Progenitor cell of endocrine pancreas (in vitro differentiated cells): ENCODE measurements around the gene ROBO2. TPM values are rescaled to one million over a fixed set of nuclear protein-coding genes. Genes with fewer than 3 reads are reported as not detected.

Source experiments
- DNase-seq: peaks from one replicate; pipeline ENCODE4 v3.0.0; 2021; ENCODE audit warnings: low spot score; ENCODE audit not compliant: unreplicated experiment
- H3K27ac Mint-ChIP-seq: 2 replicates; pipeline ENCODE4 v1.8.0; 2021; ENCODE audit warnings: mild to moderate bottlenecking, moderate library complexity, mixed read lengths
- H3K27me3 Mint-ChIP-seq: 2 replicates; pipeline ENCODE4 v1.8.0; 2021; ENCODE audit warnings: mixed read lengths
- H3K36me3 Mint-ChIP-seq: 2 replicates; pipeline ENCODE4 v1.8.0; 2022; ENCODE audit warnings: mixed read lengths; ENCODE audit not compliant: insufficient read depth
- H3K4me1 Mint-ChIP-seq: 2 replicates; pipeline ENCODE4 v1.8.0; 2021; ENCODE audit warnings: low read depth, mixed read lengths
- H3K4me3 Mint-ChIP-seq: 2 replicates; pipeline ENCODE4 v1.8.0; 2021; ENCODE audit warnings: low read depth, mild to moderate bottlenecking, moderate library complexity, mixed read lengths
- H3K9me3 Mint-ChIP-seq: 2 replicates; pipeline ENCODE4 v1.8.0; 2021; ENCODE audit warnings: low read depth, mixed read lengths
- total RNA-seq: library from RNA; stranded (reverse); gene quantifications from 2 replicates; pipeline ENCODE4 v1.2.1, GENCODE V29; 2021
- TF ChIP-seq, protein P1 (sequence below): fragments of 200-600 bp; sonication (generic); IDR thresholded peaks from one replicate; pipeline ENCODE4 v1.5.0; 2021; ENCODE audit warnings: antibody characterized with exemption, mild to moderate bottlenecking; ENCODE audit not compliant: unreplicated experiment

The ROBO2 gene
- total RNA-seq, 1 donor from 2014 or later = 75.2 TPM

DNA sequence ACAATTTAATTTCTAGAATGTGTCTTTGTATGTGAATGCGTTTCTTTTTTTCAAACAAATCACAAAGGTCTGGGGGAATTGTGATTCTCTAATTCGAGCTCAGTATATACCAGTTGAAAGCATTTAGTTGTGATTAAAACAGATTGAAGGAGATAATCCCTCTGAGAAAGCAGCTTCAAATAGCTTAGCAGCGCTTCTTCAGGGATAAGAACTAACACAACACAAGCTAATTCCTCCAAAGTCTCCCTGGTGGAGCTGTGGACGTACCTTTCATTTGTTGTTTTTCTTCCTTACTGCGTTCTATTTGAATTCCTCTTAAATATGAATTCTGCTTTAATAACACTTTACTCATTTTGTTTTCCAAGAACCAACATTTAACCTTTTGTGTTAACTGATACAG lies 286.7 kb downstream of the ROBO2 start:
- H3K4me1 Mint-ChIP-seq = peaks cover 12% of the 10 kb centered on the region
- no peak overlapping the region for H3K4me3 Mint-ChIP-seq
- no peak for DNase-seq
- peaks cover 8% of the 10 kb centered on the region for H3K36me3 Mint-ChIP-seq
- peaks cover 7% of the 10 kb centered on the region for H3K9me3 Mint-ChIP-seq
- TF ChIP-seq, protein P1, sequence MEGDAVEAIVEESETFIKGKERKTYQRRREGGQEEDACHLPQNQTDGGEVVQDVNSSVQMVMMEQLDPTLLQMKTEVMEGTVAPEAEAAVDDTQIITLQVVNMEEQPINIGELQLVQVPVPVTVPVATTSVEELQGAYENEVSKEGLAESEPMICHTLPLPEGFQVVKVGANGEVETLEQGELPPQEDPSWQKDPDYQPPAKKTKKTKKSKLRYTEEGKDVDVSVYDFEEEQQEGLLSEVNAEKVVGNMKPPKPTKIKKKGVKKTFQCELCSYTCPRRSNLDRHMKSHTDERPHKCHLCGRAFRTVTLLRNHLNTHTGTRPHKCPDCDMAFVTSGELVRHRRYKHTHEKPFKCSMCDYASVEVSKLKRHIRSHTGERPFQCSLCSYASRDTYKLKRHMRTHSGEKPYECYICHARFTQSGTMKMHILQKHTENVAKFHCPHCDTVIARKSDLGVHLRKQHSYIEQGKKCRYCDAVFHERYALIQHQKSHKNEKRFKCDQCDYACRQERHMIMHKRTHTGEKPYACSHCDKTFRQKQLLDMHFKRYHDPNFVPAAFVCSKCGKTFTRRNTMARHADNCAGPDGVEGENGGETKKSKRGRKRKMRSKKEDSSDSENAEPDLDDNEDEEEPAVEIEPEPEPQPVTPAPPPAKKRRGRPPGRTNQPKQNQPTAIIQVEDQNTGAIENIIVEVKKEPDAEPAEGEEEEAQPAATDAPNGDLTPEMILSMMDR = no peak
- H3K27me3 Mint-ChIP-seq = no peaks in the 10 kb centered on the region
- no peak overlapping the region for H3K27ac Mint-ChIP-seq

DNA sequence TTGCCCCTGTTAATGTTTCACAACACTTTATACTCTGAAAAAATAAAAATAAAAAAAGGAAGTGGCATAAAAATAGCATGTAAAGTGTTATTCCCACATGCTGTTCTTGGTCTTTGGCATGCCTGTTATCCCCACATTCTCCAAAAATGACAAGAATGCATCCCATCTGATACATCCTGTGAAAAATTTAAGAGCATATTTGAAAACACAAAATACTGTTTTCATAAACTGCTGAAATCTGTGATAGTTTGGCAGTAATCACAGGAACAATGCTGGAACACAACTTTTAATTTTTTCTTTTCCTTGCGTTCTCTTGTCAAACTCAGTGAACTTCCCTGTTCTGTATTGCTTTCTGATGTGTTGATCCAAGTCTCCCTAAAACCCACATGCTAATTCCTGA lies 288.8 kb downstream of the ROBO2 start:
- peaks cover 4% of the 10 kb centered on the region for H3K36me3 Mint-ChIP-seq
- no peaks in the 10 kb centered on the region for H3K27me3 Mint-ChIP-seq
- H3K4me1 Mint-ChIP-seq = peaks cover 10% of the 10 kb centered on the region
- no peaks in the 10 kb centered on the region for H3K9me3 Mint-ChIP-seq
- H3K4me3 Mint-ChIP-seq = no peak overlapping the region
- TF ChIP-seq, protein P1 = no peak
- DNase-seq = no peak
- no peak overlapping the region for H3K27ac Mint-ChIP-seq

DNA sequence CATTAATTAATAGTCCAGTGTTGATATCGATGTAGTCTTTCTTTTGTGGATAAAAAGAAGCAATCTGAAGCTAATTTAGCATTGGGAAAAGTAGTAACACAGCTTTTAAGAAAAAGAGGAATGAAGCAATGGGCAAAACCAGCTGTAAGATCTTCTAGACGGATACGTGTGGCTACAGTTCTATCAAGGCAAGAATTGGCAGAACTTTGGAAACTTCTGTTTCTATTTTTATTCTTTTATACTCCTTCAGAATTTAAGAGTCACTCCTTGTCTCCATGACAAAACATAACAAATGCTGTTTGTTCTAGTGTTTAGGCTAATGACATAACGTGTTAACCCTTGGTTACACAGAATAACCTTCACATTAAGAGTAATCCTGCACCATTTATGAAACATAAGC lies 289.2 kb downstream of the ROBO2 start:
- H3K36me3 Mint-ChIP-seq = peaks cover 4% of the 10 kb centered on the region
- no peak overlapping the region for H3K27ac Mint-ChIP-seq
- no peaks in the 10 kb centered on the region for H3K27me3 Mint-ChIP-seq
- H3K9me3 Mint-ChIP-seq = no peaks in the 10 kb centered on the region
- no peak overlapping the region for H3K4me3 Mint-ChIP-seq
- peaks cover 10% of the 10 kb centered on the region for H3K4me1 Mint-ChIP-seq
- TF ChIP-seq, protein P1 = no peak
- DNase-seq = no peak

DNA sequence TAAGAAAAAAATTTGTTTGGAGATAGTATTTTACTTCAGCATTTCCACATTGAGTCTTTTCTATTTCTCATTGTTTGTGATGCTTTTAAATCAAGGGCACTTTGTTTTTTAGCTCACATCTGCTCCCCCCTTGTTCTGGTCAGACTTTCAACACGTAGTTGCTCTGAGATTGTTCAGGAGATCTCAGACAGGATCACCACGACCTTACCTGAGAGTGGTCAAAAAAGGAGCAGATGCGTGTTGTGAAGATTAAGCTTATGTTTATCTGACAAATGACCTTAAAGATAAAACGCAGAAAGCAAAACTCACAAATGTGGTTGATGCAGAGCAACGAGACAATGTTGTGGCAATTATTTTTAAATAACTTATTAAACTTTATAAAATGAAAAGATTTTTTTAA lies 298.3 kb downstream of the ROBO2 start:
- Mint-ChIP-seq H3K27ac (no peak overlapping the region), H3K27me3 (no peaks in the 10 kb centered on the region), H3K4me1 (peaks cover 4% of the 10 kb centered on the region), H3K36me3 (peaks cover 7% of the 10 kb centered on the region), H3K9me3 (no peaks in the 10 kb centered on the region), H3K4me3 (no peak overlapping the region)
- no peak for DNase-seq
- TF ChIP-seq, protein P1 = no peak

DNA sequence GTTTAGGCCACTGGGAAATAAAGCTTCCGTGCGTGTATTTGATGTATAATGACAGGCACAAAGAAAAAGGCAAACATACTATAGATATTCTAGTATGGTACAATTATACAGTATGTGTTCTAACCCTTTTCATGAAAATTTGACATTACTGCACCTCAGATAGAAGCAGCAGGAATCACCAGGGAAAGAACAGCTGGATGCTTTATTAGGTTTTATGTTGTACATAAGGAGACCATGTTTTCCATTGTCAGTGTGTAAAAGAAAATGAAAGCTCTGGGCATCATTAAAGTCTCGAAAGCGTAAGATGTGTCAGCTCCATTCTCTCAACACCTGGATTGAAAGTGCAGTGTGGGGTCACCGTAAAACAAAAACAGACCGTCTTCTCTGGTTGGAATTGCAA lies 302.1 kb downstream of the ROBO2 start:
- H3K4me3 Mint-ChIP-seq = no peak overlapping the region
- no peaks in the 10 kb centered on the region for H3K27me3 Mint-ChIP-seq
- H3K9me3 Mint-ChIP-seq = no peaks in the 10 kb centered on the region
- DNase-seq = no peak
- no peak overlapping the region for H3K27ac Mint-ChIP-seq
- H3K4me1 Mint-ChIP-seq = peaks cover 4% of the 10 kb centered on the region
- H3K36me3 Mint-ChIP-seq = peaks cover 11% of the 10 kb centered on the region
- TF ChIP-seq, protein P1 = no peak
